ENCODE results near the gene SORCS2. TPM values are rescaled to one million over a fixed set of nuclear protein-coding genes. Genes with fewer than 3 reads are reported as not detected.

The SORCS2 gene
- total and polyA plus RNA-seq, 12 donors, result 0.25 to 5.4 (median 2.2) TPM

- Histone ChIP-seq H3K27ac (no peak overlapping the region), H3K4me1 (no peaks in the 10 kb centered on the region), H3K36me3 (no peaks in the 10 kb centered on the region), H3K9me3 (no peaks in the 10 kb centered on the region), H3K4me3 (no peak overlapping the region), H3K27me3 (peaks cover 0 to 3% (median 0%) of the 10 kb centered on the region in 7 donors)
- DNase-seq (no peak), ATAC-seq (no peak)
- TF ChIP-seq CTCF (IDR thresholded peaks at IDR 0.05), result no peak
- intact Hi-C loops (cut with DNase I), result no loop called here
- 89% methylated on average over 13 of the region's 13 CpGs for WGBS, 2 donors
Observed at GRCh38 chr4:7172946-7173345, 19.4 kb upstream of the SORCS2 start.

- Histone ChIP-seq H3K4me3 (no peak overlapping the region), H3K27ac (no peak overlapping the region), H3K9me3 (peaks cover 0 to 6% (median 0%) of the 10 kb centered on the region in 11 donors), H3K36me3 (no peaks in the 10 kb centered on the region), H3K4me1 (no peaks in the 10 kb centered on the region), H3K27me3 (peaks cover 0 to 3% (median 0%) of the 10 kb centered on the region in 7 donors)
- DNase-seq, result no peak
- 57 to 74% methylated on average over 9 of the region's 9 CpGs for WGBS, 2 donors
- no peak for TF ChIP-seq CTCF (IDR thresholded peaks at IDR 0.05)
- ATAC-seq, result no peak
- intact Hi-C loops (cut with DNase I), result no loop called here
Observed at GRCh38 chr4:7173841-7174449, 18.4 kb upstream of the SORCS2 start.

- no peak overlapping the region for H3K27ac ChIP-seq
- 92 to 93% methylated on average over 1 of the region's 1 CpG for WGBS, 2 donors
- H3K4me3 ChIP-seq, result no peak overlapping the region
- H3K27me3 ChIP-seq, result no peaks in the 10 kb centered on the region
- H3K4me1 ChIP-seq, result no peaks in the 10 kb centered on the region
- H3K9me3 ChIP-seq, result peaks cover 0 to 20% (median 6%) of the 10 kb centered on the region in 11 donors
- intact Hi-C loops (cut with DNase I), result no loop called here
- H3K36me3 ChIP-seq, result no peaks in the 10 kb centered on the region
- ATAC-seq (no peak), DNase-seq (no peak)
- no peak for TF ChIP-seq CTCF (IDR thresholded peaks at IDR 0.05)
Observed at GRCh38 chr4:7179158-7179557, 13.2 kb upstream of the SORCS2 start.

GRCh38 chr4:7180938-7181337, 11.4 kb upstream of the SORCS2 start:
- Histone ChIP-seq H3K27ac (no peak overlapping the region), H3K4me3 (no peak overlapping the region), H3K36me3 (no peaks in the 10 kb centered on the region), H3K27me3 (peaks cover 0 to 4% (median 0%) of the 10 kb centered on the region in 7 donors), H3K9me3 (peaks cover 0 to 20% (median 6%) of the 10 kb centered on the region in 11 donors), H3K4me1 (no peaks in the 10 kb centered on the region)
- 39 to 60% methylated on average over 4 of the region's 4 CpGs for WGBS, 2 donors
- DNase-seq (no peak), ATAC-seq (no peak)
- intact Hi-C loops (cut with DNase I), result loop anchor here in 1 of 10 donors (10.0 kb wide), 1 partner anchor 76 kb away; no protein-coding TSS in a partner anchor
- TF ChIP-seq CTCF (IDR thresholded peaks at IDR 0.05), result no peak
